Peyer's patch (tissue), 4 donors: ENCODE measurements around the gene RFWD3.

ENCODE experiments used
- CTCF ChIP-seq, 6 experiments: fragments of 450-650 bp in 4 of 6; fragments of 200-600 bp in 2 of 6; sonication (generic) in 1 of 6; IDR thresholded peaks; one replicate each; pipeline ENCODE4 v1.5.1; 2017 to 2019; ENCODE audit warnings: antibody characterized with exemption in 6 of 6, mild to moderate bottlenecking in 3 of 6, moderate library complexity in 1 of 6
- POLR2A ChIP-seq, 2 donors: fragments of 450-650 bp; IDR thresholded peaks; one replicate each; pipeline ENCODE4 v1.5.1; 2017; ENCODE audit warnings: antibody characterized with exemption in 2 of 2, mild to moderate bottlenecking in 2 of 2, moderate library complexity in 2 of 2

GRCh38 chr16:74637742-74638453 lies 28.8 kb downstream of the RFWD3 start:
- TF ChIP-seq POLR2A (IDR thresholded peaks at IDR 0.05) (no peak), CTCF (IDR thresholded peaks at IDR 0.05) (no peak)
